HepG2 (cell line): ENCODE data around the gene TUBB4A. TPM values are rescaled to one million over a fixed set of nuclear protein-coding genes. Genes with fewer than 3 reads are reported as not detected.
A peak's percentile ranks its signal among the peaks of the same experiment; 100 is the strongest.

Experiments
- ASH2L ChIP-seq: fragments of 300-600, 200-600 bp; sonication (generic); IDR thresholded peaks from 2 replicates; pipeline ENCODE4 v1.7.0; 2017; ENCODE audit warnings: low read depth, mild to moderate bottlenecking, moderate library complexity, mixed read lengths, low read length; ENCODE audit not compliant: insufficient read length
- ISL2 ChIP-seq: sonication (generic); formaldehyde crosslinking; IDR thresholded peaks from 2 replicates; pipeline ENCODE4 v1.5.0; 2020; ENCODE audit warnings: missing genetic modification reagents
- KLF6 ChIP-seq: IDR thresholded peaks from 2 replicates; pipeline ENCODE4 v1.8.0; 2016; ENCODE audit warnings: missing biosample characterization, missing genetic modification reagents
- MAFG ChIP-seq: sonication (generic); formaldehyde crosslinking; IDR thresholded peaks from 2 replicates; pipeline ENCODE4 v1.5.1; 2020; ENCODE audit warnings: mild to moderate bottlenecking, missing genetic modification reagents
- MAX ChIP-seq: IDR thresholded peaks from 2 replicates; pipeline ENCODE4 v1.6.1; 2012; ENCODE audit warnings: inconsistent platforms
- MYNN ChIP-seq: sonication (generic); formaldehyde crosslinking; IDR thresholded peaks from 2 replicates; pipeline ENCODE4 v1.4.0; 2020; ENCODE audit warnings: mild to moderate bottlenecking, low read depth, missing genetic modification reagents
- SALL2 ChIP-seq: sonication (generic); formaldehyde crosslinking; IDR thresholded peaks from 2 replicates; pipeline ENCODE4 v1.8.1; 2023; ENCODE audit warnings: mild to moderate bottlenecking, missing genetic modification reagents, inconsistent platforms
- SAP130 ChIP-seq: IDR thresholded peaks from 2 replicates; pipeline ENCODE4 v1.6.1; 2016; ENCODE audit warnings: low read depth
- SMAD9 ChIP-seq: sonication (generic); formaldehyde crosslinking; IDR thresholded peaks from 2 replicates; pipeline ENCODE4 v1.5.1; 2020; ENCODE audit warnings: mild to moderate bottlenecking, missing genetic modification reagents
- TRIM24 ChIP-seq: sonication (generic); formaldehyde crosslinking; IDR thresholded peaks from 2 replicates; pipeline ENCODE4 v1.8.0; 2022; ENCODE audit warnings: mild to moderate bottlenecking, missing genetic modification reagents
- ZFYVE20 ChIP-seq: sonication (generic); formaldehyde crosslinking; IDR thresholded peaks from 2 replicates; pipeline ENCODE4 v1.8.0; 2023; ENCODE audit warnings: low read depth, mild to moderate bottlenecking, moderate library complexity, missing genetic modification reagents, borderline replicate concordance
- ZNF17 ChIP-seq: sonication (generic); formaldehyde crosslinking; IDR thresholded peaks from 2 replicates; pipeline ENCODE4 v1.5.0; 2020; ENCODE audit warnings: mild to moderate bottlenecking, missing genetic modification reagents
- ZNF234 ChIP-seq: sonication (generic); formaldehyde crosslinking; conservative IDR thresholded peaks from 2 replicates; pipeline ENCODE4 v1.5.1; 2020; ENCODE audit warnings: mild to moderate bottlenecking, missing genetic modification reagents
- ZNF329 ChIP-seq: sonication (generic); formaldehyde crosslinking; IDR thresholded peaks from 2 replicates; pipeline ENCODE4 v1.9.0; 2021; ENCODE audit warnings: low read depth, mild to moderate bottlenecking, missing genetic modification reagents
- ZNF547 ChIP-seq: sonication (generic); formaldehyde crosslinking; IDR thresholded peaks from 2 replicates; pipeline ENCODE4 v1.5.1; 2020; ENCODE audit warnings: mild to moderate bottlenecking, missing genetic modification reagents
- ZNF556 ChIP-seq: sonication (generic); formaldehyde crosslinking; IDR thresholded peaks from 2 replicates; pipeline ENCODE4 v1.4.0; 2020; ENCODE audit warnings: mild to moderate bottlenecking, missing genetic modification reagents, borderline replicate concordance
- ZNF577 ChIP-seq: sonication (generic); formaldehyde crosslinking; IDR thresholded peaks from 2 replicates; pipeline ENCODE4 v1.4.0; 2020; ENCODE audit warnings: mild to moderate bottlenecking, low read depth, missing genetic modification reagents, borderline replicate concordance
- ZNF615 ChIP-seq: sonication (generic); formaldehyde crosslinking; IDR thresholded peaks from 2 replicates; pipeline ENCODE4 v1.5.0; 2020; ENCODE audit warnings: mild to moderate bottlenecking, missing genetic modification reagents, borderline replicate concordance
- ZNF792 ChIP-seq: IDR thresholded peaks from 2 replicates; pipeline ENCODE4 v1.6.1; 2016
- polyA plus RNA-seq, 8 experiments: library from polyadenylated mRNA; depleted of rRNA in 3 of 8; stranded (reverse) in 7 of 8; unstranded in 1 of 8; fragments of >200 nt; fragmentation: Illumina TruSeq in 4 of 8; extraction: Trizol in 4 of 8; gene quantifications; 2 replicates each; pipeline versions ENCODE4 v1.2.1 to v1.2.3, GENCODE V29; 2011 to 2016; ENCODE audit warnings: low read depth in 4 of 8, missing spikeins in 1 of 8, mixed read lengths in 1 of 8; ENCODE audit not compliant: insufficient read depth in 1 of 8
- total RNA-seq, 5 experiments: library from RNA; depleted of rRNA; stranded (reverse); fragments of >200 nt; fragmentation: Illumina TruSeq; extraction: Trizol; gene quantifications; 2 replicates each; pipeline ENCODE4 v1.2.3, GENCODE V29; 2016; ENCODE audit warnings: low read depth in 1 of 5
- TF ChIP-seq, protein P1 (sequence below): sonication (generic); formaldehyde crosslinking; IDR thresholded peaks from 2 replicates; pipeline ENCODE4 v1.4.0; 2020; ENCODE audit warnings: missing genetic modification reagents
- TF ChIP-seq, protein P2 (sequence below): sonication (generic); formaldehyde crosslinking; IDR thresholded peaks from 2 replicates; pipeline ENCODE4 v1.8.0; 2022; ENCODE audit warnings: missing genetic modification reagents, mild to moderate bottlenecking, moderate library complexity, borderline replicate concordance
- TF ChIP-seq, protein P3 (sequence below): sonication (generic); formaldehyde crosslinking; IDR thresholded peaks from 2 replicates; pipeline ENCODE4 v1.4.0; 2020; ENCODE audit warnings: missing genetic modification reagents; ENCODE audit errors: not compliant biosample characterization
- TF ChIP-seq, protein P4 (sequence below): sonication (generic); formaldehyde crosslinking; IDR thresholded peaks from 2 replicates; pipeline ENCODE4 v1.9.0; 2022; ENCODE audit warnings: missing genetic modification reagents, mild to moderate bottlenecking, borderline replicate concordance
- TF ChIP-seq, protein P5 (sequence below): sonication (generic); formaldehyde crosslinking; IDR thresholded peaks from 2 replicates; pipeline ENCODE4 v1.8.0; 2022; ENCODE audit warnings: missing genetic modification reagents, mild to moderate bottlenecking, borderline replicate concordance

The TUBB4A gene
- total and polyA plus RNA-seq, 2 of the 13 experiments (the other 11 are each of a cell fraction or from before 2014, with no cell fraction given): not detected

- TF ChIP-seq SMAD9: no peak
- no peak for TF ChIP-seq MAFG (CRISPR knock-in tag)
- TF ChIP-seq MYNN (CRISPR knock-in tag): no peak
- TF ChIP-seq, protein P1, sequence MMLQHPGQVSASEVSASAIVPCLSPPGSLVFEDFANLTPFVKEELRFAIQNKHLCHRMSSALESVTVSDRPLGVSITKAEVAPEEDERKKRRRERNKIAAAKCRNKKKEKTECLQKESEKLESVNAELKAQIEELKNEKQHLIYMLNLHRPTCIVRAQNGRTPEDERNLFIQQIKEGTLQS: no peak
- TF ChIP-seq ZNF234 (CRISPR knock-in tag): no peak
- peak; percentile 60; the same call in 1 of the 2 replicates for TF ChIP-seq KLF6 (CRISPR knock-in tag)
- TF ChIP-seq, protein P2, sequence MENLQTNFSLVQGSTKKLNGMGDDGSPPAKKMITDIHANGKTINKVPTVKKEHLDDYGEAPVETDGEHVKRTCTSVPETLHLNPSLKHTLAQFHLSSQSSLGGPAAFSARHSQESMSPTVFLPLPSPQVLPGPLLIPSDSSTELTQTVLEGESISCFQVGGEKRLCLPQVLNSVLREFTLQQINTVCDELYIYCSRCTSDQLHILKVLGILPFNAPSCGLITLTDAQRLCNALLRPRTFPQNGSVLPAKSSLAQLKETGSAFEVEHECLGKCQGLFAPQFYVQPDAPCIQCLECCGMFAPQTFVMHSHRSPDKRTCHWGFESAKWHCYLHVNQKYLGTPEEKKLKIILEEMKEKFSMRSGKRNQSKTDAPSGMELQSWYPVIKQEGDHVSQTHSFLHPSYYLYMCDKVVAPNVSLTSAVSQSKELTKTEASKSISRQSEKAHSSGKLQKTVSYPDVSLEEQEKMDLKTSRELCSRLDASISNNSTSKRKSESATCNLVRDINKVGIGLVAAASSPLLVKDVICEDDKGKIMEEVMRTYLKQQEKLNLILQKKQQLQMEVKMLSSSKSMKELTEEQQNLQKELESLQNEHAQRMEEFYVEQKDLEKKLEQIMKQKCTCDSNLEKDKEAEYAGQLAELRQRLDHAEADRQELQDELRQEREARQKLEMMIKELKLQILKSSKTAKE (CRISPR knock-in tag): no peak
- TF ChIP-seq ZNF615 (CRISPR knock-in tag): no peak
- TF ChIP-seq ZNF329 (CRISPR knock-in tag): no peak
- TF ChIP-seq, protein P3, sequence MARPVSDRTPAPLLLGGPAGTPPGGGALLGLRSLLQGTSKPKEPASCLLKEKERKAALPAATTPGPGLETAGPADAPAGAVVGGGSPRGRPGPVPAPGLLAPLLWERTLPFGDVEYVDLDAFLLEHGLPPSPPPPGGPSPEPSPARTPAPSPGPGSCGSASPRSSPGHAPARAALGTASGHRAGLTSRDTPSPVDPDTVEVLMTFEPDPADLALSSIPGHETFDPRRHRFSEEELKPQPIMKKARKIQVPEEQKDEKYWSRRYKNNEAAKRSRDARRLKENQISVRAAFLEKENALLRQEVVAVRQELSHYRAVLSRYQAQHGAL: no peak
- TF ChIP-seq SALL2 (CRISPR knock-in tag): peak; percentile 60; the same call in 1 of the 2 replicates
- TF ChIP-seq ZNF547 (CRISPR knock-in tag): no peak
- TF ChIP-seq ASH2L: no peak
- TF ChIP-seq, protein P4, sequence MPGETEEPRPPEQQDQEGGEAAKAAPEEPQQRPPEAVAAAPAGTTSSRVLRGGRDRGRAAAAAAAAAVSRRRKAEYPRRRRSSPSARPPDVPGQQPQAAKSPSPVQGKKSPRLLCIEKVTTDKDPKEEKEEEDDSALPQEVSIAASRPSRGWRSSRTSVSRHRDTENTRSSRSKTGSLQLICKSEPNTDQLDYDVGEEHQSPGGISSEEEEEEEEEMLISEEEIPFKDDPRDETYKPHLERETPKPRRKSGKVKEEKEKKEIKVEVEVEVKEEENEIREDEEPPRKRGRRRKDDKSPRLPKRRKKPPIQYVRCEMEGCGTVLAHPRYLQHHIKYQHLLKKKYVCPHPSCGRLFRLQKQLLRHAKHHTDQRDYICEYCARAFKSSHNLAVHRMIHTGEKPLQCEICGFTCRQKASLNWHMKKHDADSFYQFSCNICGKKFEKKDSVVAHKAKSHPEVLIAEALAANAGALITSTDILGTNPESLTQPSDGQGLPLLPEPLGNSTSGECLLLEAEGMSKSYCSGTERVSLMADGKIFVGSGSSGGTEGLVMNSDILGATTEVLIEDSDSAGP: peak; percentile 83; the same call in 1 of the 2 replicates
- TF ChIP-seq ISL2 (CRISPR knock-in tag): no peak
- TF ChIP-seq, protein P5, sequence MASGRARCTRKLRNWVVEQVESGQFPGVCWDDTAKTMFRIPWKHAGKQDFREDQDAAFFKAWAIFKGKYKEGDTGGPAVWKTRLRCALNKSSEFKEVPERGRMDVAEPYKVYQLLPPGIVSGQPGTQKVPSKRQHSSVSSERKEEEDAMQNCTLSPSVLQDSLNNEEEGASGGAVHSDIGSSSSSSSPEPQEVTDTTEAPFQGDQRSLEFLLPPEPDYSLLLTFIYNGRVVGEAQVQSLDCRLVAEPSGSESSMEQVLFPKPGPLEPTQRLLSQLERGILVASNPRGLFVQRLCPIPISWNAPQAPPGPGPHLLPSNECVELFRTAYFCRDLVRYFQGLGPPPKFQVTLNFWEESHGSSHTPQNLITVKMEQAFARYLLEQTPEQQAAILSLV (CRISPR knock-in tag): peak; percentile 42; the same call in 1 of the 2 replicates
- TF ChIP-seq MAX: peak; percentile 45; the same call in 1 of the 2 replicates
- no peak for TF ChIP-seq ZNF17 (CRISPR knock-in tag)
- peak; percentile 83 for TF ChIP-seq SAP130 (CRISPR knock-in tag)
- TF ChIP-seq ZNF556 (CRISPR knock-in tag): no peak
- no peak for TF ChIP-seq ZNF792 (CRISPR knock-in tag)
- no peak for TF ChIP-seq ZNF577 (CRISPR knock-in tag)
- no peak for TF ChIP-seq TRIM24
- no peak for TF ChIP-seq ZFYVE20 (CRISPR knock-in tag)
Measured at GRCh38 chr19:6464070-6464873, 37.8 kb downstream of the TUBB4A start, which contains the start of gene CRB3 (continued).
